ENCODE measurements around the gene CCDC149. TPM values are rescaled to one million over a fixed set of nuclear protein-coding genes. Genes with fewer than 3 reads are reported as not detected.

CCDC149 gene
- total and polyA plus RNA-seq, 2 of the 4 experiments (the other 2 are of a cell fraction): 6.7 to 7.0 TPM

GRCh38 chr4:24894846-24895245, 18.0 kb downstream of the CCDC149 start:
- CTCF ChIA-PET: no interaction called here
- no peak overlapping the region for H2BK120ac ChIP-seq (ENCODE audit: low read depth, low read length)
- no peaks in the 10 kb centered on the region for H3K36me3 ChIP-seq (ENCODE audit: control insufficient read depth, insufficient read depth, low read length)
- H4K20me1 ChIP-seq (ENCODE audit: insufficient read depth, low read length): no peaks in the 10 kb centered on the region
- intact Hi-C loops (cut with micrococcal nuclease): no loop called here
- no peak overlapping the region for H2BK20ac ChIP-seq (ENCODE audit: low read depth, low read length)
- H2AFZ ChIP-seq (replicated peaks; ENCODE audit: low read length, poor library complexity): no peak overlapping the region
- H2BK5ac ChIP-seq (ENCODE audit: low read depth, low read length, poor library complexity, severe bottlenecking): no peak overlapping the region
- no peak overlapping the region for H4K5ac ChIP-seq (ENCODE audit: low read depth, low read length)
- no peak overlapping the region for H2AK9ac ChIP-seq (replicated peaks; ENCODE audit: low read depth, low read length, poor library complexity)
- no peak overlapping the region for H3K23ac ChIP-seq (ENCODE audit: low read depth, low read length)
- no peak overlapping the region for H3K18ac ChIP-seq (ENCODE audit: low read depth, low read length)
- H4K8ac ChIP-seq (ENCODE audit: low read depth in 2 of 2, low read length in 2 of 2): no peak overlapping the region
- H2AK5ac ChIP-seq (ENCODE audit: low read depth, low read length): no peak overlapping the region
- dilution Hi-C loops (cut with HindIII; ENCODE audit: low sequenced_read_pairs, unreplicated experiment): no loop called here
- ATAC-seq (ENCODE audit: low read depth) (no peak), DNase-seq (no peak)
- H3K9ac ChIP-seq (ENCODE audit: low read depth, low read length): no peak overlapping the region
- no CpG with 5 or more reads among the region's 9 CpGs for WGBS, 2 experiments (ENCODE audit: extremely low coverage in 2 of 2, insufficient read length in 1 of 2)
- no peak overlapping the region for H3K4me2 ChIP-seq (ENCODE audit: low read depth, low read length)
- TF ChIP-seq NFE2L2 (IDR thresholded peaks at IDR 0.05; ENCODE audit: low read depth, low read length): no peak
- no peak for TF ChIP-seq RCOR1 (IDR thresholded peaks at IDR 0.05; ENCODE audit: insufficient replicate concordance, low read length)
- no peak for TF ChIP-seq SMC3 (IDR thresholded peaks at IDR 0.05; ENCODE audit: low read depth, low read length)
- no peak for TF ChIP-seq RAD21 (IDR thresholded peaks at IDR 0.05; ENCODE audit: low read length)
- no peak for TF ChIP-seq CHD1 (IDR thresholded peaks at IDR 0.05; ENCODE audit: low read depth, low read length)
- TF ChIP-seq, protein P1, sequence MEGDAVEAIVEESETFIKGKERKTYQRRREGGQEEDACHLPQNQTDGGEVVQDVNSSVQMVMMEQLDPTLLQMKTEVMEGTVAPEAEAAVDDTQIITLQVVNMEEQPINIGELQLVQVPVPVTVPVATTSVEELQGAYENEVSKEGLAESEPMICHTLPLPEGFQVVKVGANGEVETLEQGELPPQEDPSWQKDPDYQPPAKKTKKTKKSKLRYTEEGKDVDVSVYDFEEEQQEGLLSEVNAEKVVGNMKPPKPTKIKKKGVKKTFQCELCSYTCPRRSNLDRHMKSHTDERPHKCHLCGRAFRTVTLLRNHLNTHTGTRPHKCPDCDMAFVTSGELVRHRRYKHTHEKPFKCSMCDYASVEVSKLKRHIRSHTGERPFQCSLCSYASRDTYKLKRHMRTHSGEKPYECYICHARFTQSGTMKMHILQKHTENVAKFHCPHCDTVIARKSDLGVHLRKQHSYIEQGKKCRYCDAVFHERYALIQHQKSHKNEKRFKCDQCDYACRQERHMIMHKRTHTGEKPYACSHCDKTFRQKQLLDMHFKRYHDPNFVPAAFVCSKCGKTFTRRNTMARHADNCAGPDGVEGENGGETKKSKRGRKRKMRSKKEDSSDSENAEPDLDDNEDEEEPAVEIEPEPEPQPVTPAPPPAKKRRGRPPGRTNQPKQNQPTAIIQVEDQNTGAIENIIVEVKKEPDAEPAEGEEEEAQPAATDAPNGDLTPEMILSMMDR (conservative IDR thresholded peaks at IDR 0.05; ENCODE audit: low read depth, low read length): no peak
- TF ChIP-seq POLR2A (IDR thresholded peaks at IDR 0.05; ENCODE audit: low read depth, low read length): no peak
- TF ChIP-seq MAZ (IDR thresholded peaks at IDR 0.05; ENCODE audit: borderline replicate concordance, low read depth, low read length): no peak
- TF ChIP-seq RFX5 (IDR thresholded peaks at IDR 0.05; ENCODE audit: low read depth, low read length): no peak
- no peak for TF ChIP-seq MAFK (IDR thresholded peaks at IDR 0.05; ENCODE audit: low read depth, low read length)
- TF ChIP-seq FOS (IDR thresholded peaks at IDR 0.05; ENCODE audit: low read depth, low read length): no peak
- no peak for TF ChIP-seq USF2 (IDR thresholded peaks at IDR 0.05; ENCODE audit: low read depth, low read length)
- no peak for TF ChIP-seq MXI1 (IDR thresholded peaks at IDR 0.05; ENCODE audit: borderline replicate concordance, low read depth, low read length)
- TF ChIP-seq CEBPB (IDR thresholded peaks at IDR 0.05; ENCODE audit: low read depth, low read length): no peak
- no peak for TF ChIP-seq ELK1 (IDR thresholded peaks at IDR 0.05; ENCODE audit: borderline replicate concordance, low read depth, low read length)
- no peak for TF ChIP-seq BHLHE40 (IDR thresholded peaks at IDR 0.05; ENCODE audit: low read depth, low read length)
- H2BK15ac ChIP-seq (ENCODE audit: low read depth, low read length): no peak overlapping the region
- in situ Hi-C loops (cut with MboI; ENCODE audit: low sequenced_read_pairs): no loop called here
- POLR2A ChIA-PET (ENCODE audit: unreplicated experiment): no interaction called here
- H3K4me3 ChIP-seq (ENCODE audit: insufficient read depth, low read depth, low read length): no peak overlapping the region
- H3K14ac ChIP-seq (replicated peaks; ENCODE audit: low read depth, low read length): no peak overlapping the region
- peaks cover 3% of the 10 kb centered on the region for H3K4me1 ChIP-seq (ENCODE audit: control insufficient read depth, insufficient read depth, low read length)
- no peak overlapping the region for H3K27ac ChIP-seq (ENCODE audit: insufficient read depth, low read length)
- H3K9me1 ChIP-seq (ENCODE audit: insufficient read depth, low read length): peaks cover 4% of the 10 kb centered on the region; the same call in 1 of the 2 replicates
- no peak overlapping the region for H4K91ac ChIP-seq (ENCODE audit: insufficient read depth, low read depth, low read length)
- H3K9me3 ChIP-seq (ENCODE audit: control insufficient read depth, insufficient read depth, low read length): no peaks in the 10 kb centered on the region
- H3K4ac ChIP-seq (ENCODE audit: low read depth, low read length): no peak overlapping the region
- no peak overlapping the region for H3K56ac ChIP-seq (ENCODE audit: extremely low read depth, insufficient read depth, low read length)
- no peaks in the 10 kb centered on the region for H3K27me3 ChIP-seq (ENCODE audit: control insufficient read depth, insufficient read depth, low read length)
- no TSS peak for BruUV-seq (replicated peaks)
- H3K79me1 ChIP-seq (ENCODE audit: low read depth in 1 of 2, low read length in 2 of 2): peaks cover 0 to under 1% of the 10 kb centered on the region in 2 experiments; a peak in 2 of 4 replicates

Measured in IMR-90 (cell line).